WTC11 (cell line): ENCODE results near the gene CEP63. TPM values are rescaled to one million over a fixed set of nuclear protein-coding genes. Genes with fewer than 3 reads are reported as not detected.

ENCODE experiments used
- ATAC-seq: fragments of 200-7000 bp; cut with Tn5 transposase; 2 replicates; pipeline ENCODE4 v1.10.0; 2021; ENCODE audit warnings: mild to moderate bottlenecking, moderate library complexity
- CTCF ChIA-PET: fragments of 300-600 bp; sonication (Branson Sonifier 250); formaldehyde crosslinking; loops from one replicate; lab custom pipeline; 2021; ENCODE audit warnings: antibody characterized with exemption; lab: Charles Lee
- POLR2A ChIA-PET: fragments of 350-600 bp; sonication (Branson Sonifier 250); formaldehyde crosslinking; loops from one replicate; lab custom pipeline; 2021; ENCODE audit warnings: antibody characterized with exemption; lab: Charles Lee
- DNase-seq: peaks from one replicate; pipeline ENCODE4 v3.0.0; 2021; ENCODE audit warnings: low spot score
- H3K27ac Mint-ChIP-seq: 2 replicates; pipeline ENCODE4 v1.8.0; 2021; ENCODE audit warnings: mixed read lengths
- H3K27me3 Mint-ChIP-seq: 2 replicates; pipeline ENCODE4 v1.8.0; 2021; ENCODE audit warnings: low read depth, mild to moderate bottlenecking, moderate library complexity, mixed read lengths
- H3K36me3 Mint-ChIP-seq: 2 replicates; pipeline ENCODE4 v1.8.0; 2021; ENCODE audit warnings: mixed read lengths
- H3K4me1 Mint-ChIP-seq: 2 replicates; pipeline ENCODE4 v1.8.0; 2022; ENCODE audit warnings: mixed read lengths
- H3K4me3 Mint-ChIP-seq: 2 replicates; pipeline ENCODE4 v1.8.0; 2021; ENCODE audit warnings: mild to moderate bottlenecking, moderate library complexity, mixed read lengths
- H3K9me3 Mint-ChIP-seq: 2 replicates; pipeline ENCODE4 v1.8.0; 2021; ENCODE audit warnings: mixed read lengths
- ATF6 ChIP-seq: sonication (generic); formaldehyde crosslinking; IDR thresholded peaks from 2 replicates; pipeline ENCODE4 v1.8.1; 2023; ENCODE audit warnings: mild to moderate bottlenecking, missing genetic modification reagents
- ELF4 ChIP-seq: sonication (generic); formaldehyde crosslinking; IDR thresholded peaks from 2 replicates; pipeline ENCODE4 v1.8.1; 2022; ENCODE audit warnings: low read depth, mild to moderate bottlenecking, moderate library complexity, missing genetic modification reagents
- ETV6 ChIP-seq: sonication (generic); formaldehyde crosslinking; IDR thresholded peaks from 2 replicates; pipeline ENCODE4 v1.8.1; 2022; ENCODE audit warnings: mild to moderate bottlenecking, missing genetic modification reagents
- GTF2I ChIP-seq: fragments of 250-450 bp; sonication (Bioruptor Pico); conservative IDR thresholded peaks from 2 replicates; pipeline ENCODE4 v1.4.0; 2021; ENCODE audit warnings: mild to moderate bottlenecking
- IRF1 ChIP-seq: sonication (generic); formaldehyde crosslinking; IDR thresholded peaks from 2 replicates; pipeline ENCODE4 v1.8.0; 2023; ENCODE audit warnings: missing genetic modification reagents
- JUN ChIP-seq: sonication (generic); formaldehyde crosslinking; IDR thresholded peaks from 2 replicates; pipeline ENCODE4 v1.8.0; 2023; ENCODE audit warnings: mild to moderate bottlenecking, missing genetic modification reagents
- NR2C2 ChIP-seq: sonication (generic); formaldehyde crosslinking; IDR thresholded peaks from 2 replicates; pipeline ENCODE4 v1.8.0; 2022; ENCODE audit warnings: mild to moderate bottlenecking, missing genetic modification reagents
- OVOL2 ChIP-seq: fragments of 250-450 bp; sonication (Bioruptor Pico); IDR thresholded peaks from 2 replicates; pipeline ENCODE4 v1.9.0; 2021; ENCODE audit warnings: mild to moderate bottlenecking, borderline replicate concordance
- PRRX2 ChIP-seq: fragments of 250-450 bp; sonication (Bioruptor Pico); IDR thresholded peaks from 2 replicates; pipeline ENCODE4 v1.8.0; 2021; ENCODE audit warnings: mild to moderate bottlenecking
- RORB ChIP-seq: fragments of 250-450 bp; sonication (Bioruptor Pico); IDR thresholded peaks from 2 replicates; pipeline ENCODE4 v1.9.0; 2021; ENCODE audit warnings: mild to moderate bottlenecking
- SMAD3 ChIP-seq: sonication (generic); formaldehyde crosslinking; IDR thresholded peaks from 2 replicates; pipeline ENCODE4 v1.8.0; 2022; ENCODE audit warnings: missing genetic modification reagents, mild to moderate bottlenecking, borderline replicate concordance
- SP1 ChIP-seq: sonication (generic); formaldehyde crosslinking; conservative IDR thresholded peaks from 2 replicates; pipeline ENCODE4 v1.8.1; 2022; ENCODE audit warnings: missing genetic modification reagents
- TCF7 ChIP-seq: sonication (generic); formaldehyde crosslinking; IDR thresholded peaks from 2 replicates; pipeline ENCODE4 v1.8.0; 2022; ENCODE audit warnings: mild to moderate bottlenecking, low read depth, missing genetic modification reagents, moderate library complexity
- TEAD4 ChIP-seq: sonication (generic); formaldehyde crosslinking; IDR thresholded peaks from 2 replicates; pipeline ENCODE4 v1.8.0; 2022; ENCODE audit warnings: mild to moderate bottlenecking, missing genetic modification reagents
- USF2 ChIP-seq: sonication (generic); formaldehyde crosslinking; IDR thresholded peaks from 2 replicates; pipeline ENCODE4 v1.8.1; 2023; ENCODE audit warnings: mild to moderate bottlenecking, missing genetic modification reagents, moderate library complexity
- ZBTB21 ChIP-seq: sonication (generic); formaldehyde crosslinking; IDR thresholded peaks from 2 replicates; pipeline ENCODE4 v1.8.1; 2023; ENCODE audit warnings: mild to moderate bottlenecking, missing genetic modification reagents, borderline replicate concordance
- ZBTB43 ChIP-seq: sonication (generic); formaldehyde crosslinking; IDR thresholded peaks from 2 replicates; pipeline ENCODE4 v1.8.1; 2023; ENCODE audit warnings: mild to moderate bottlenecking, missing genetic modification reagents
- ZMAT4 ChIP-seq: fragments of 250-450 bp; sonication (Bioruptor Pico); IDR thresholded peaks from 2 replicates; pipeline ENCODE4 v1.9.0; 2021; ENCODE audit warnings: mild to moderate bottlenecking
- ZNF396 ChIP-seq: fragments of 250-450 bp; sonication (Bioruptor Pico); IDR thresholded peaks from 2 replicates; pipeline ENCODE4 v1.8.0; 2021; ENCODE audit warnings: mild to moderate bottlenecking, moderate library complexity, borderline replicate concordance
- ZNF425 ChIP-seq: fragments of 250-450 bp; sonication (Bioruptor Pico); conservative IDR thresholded peaks from 2 replicates; pipeline ENCODE4 v1.9.0; 2021; ENCODE audit warnings: mild to moderate bottlenecking
- total RNA-seq: library from RNA; stranded (reverse); gene quantifications from 3 replicates; pipeline ENCODE4 v1.2.3, GENCODE V29; 2021

The CEP63 gene
- total RNA-seq, 1 experiment from 2014 or later: 28.0 TPM

- peak; percentile 6 for DNase-seq
- ATAC-seq: no peak
- H3K27ac Mint-ChIP-seq: no peak overlapping the region
- peaks cover 10% of the 10 kb centered on the region; the same call in 1 of the 2 replicates for H3K4me1 Mint-ChIP-seq
- H3K4me3 Mint-ChIP-seq: no peak overlapping the region
- POLR2A ChIA-PET: no interaction called here
- no peak for TF ChIP-seq ZMAT4 (CRISPR knock-in tag)
- TF ChIP-seq IRF1 (CRISPR knock-in tag): no peak
- TF ChIP-seq ATF6 (CRISPR knock-in tag): no peak
- TF ChIP-seq TEAD4 (CRISPR knock-in tag): no peak
- TF ChIP-seq OVOL2 (CRISPR knock-in tag): no peak
- TF ChIP-seq RORB (CRISPR knock-in tag): no peak
- no peak for TF ChIP-seq ZNF425
- TF ChIP-seq JUN (CRISPR knock-in tag): no peak
- no peak for TF ChIP-seq PRRX2
- no peak for TF ChIP-seq ZBTB21
- no peak for TF ChIP-seq GTF2I (CRISPR knock-in tag)
- no peak for TF ChIP-seq SMAD3
- no peak for TF ChIP-seq SP1 (CRISPR knock-in tag)
- no peak for TF ChIP-seq TCF7 (CRISPR knock-in tag)
- no peak for TF ChIP-seq NR2C2
- no peak for TF ChIP-seq ETV6 (CRISPR knock-in tag)
- TF ChIP-seq ZNF396 (CRISPR knock-in tag): no peak
- no peak for TF ChIP-seq ZBTB43 (CRISPR knock-in tag)
- TF ChIP-seq ELF4: no peak
- no peak for TF ChIP-seq USF2 (CRISPR knock-in tag)
- CTCF ChIA-PET: interaction anchor here (1.7 kb wide), 1 partner anchor 23 kb away, joined by 5 read pairs; no protein-coding TSS in a partner anchor
- no peaks in the 10 kb centered on the region for H3K27me3 Mint-ChIP-seq
- no peaks in the 10 kb centered on the region; the same call in 1 of the 2 replicates for H3K9me3 Mint-ChIP-seq
- H3K36me3 Mint-ChIP-seq: no peaks in the 10 kb centered on the region
Observed at GRCh38 chr3:134623615-134624245, 137.9 kb downstream of the CEP63 start.

Other genes starting within 250 kb of the CEP63 start
- gene RYK, start 235.2 kb upstream of the CEP63 start, total RNA-seq: 46.1 to 54.2 TPM (median 48.5 TPM) in 3 replicates
- 76.9 to 85.4 TPM (median 79.9 TPM) in 3 replicates for gene AMOTL2, start 111.6 kb upstream of the CEP63 start, total RNA-seq
- 28.8 to 29.7 TPM (median 29.6 TPM) in 3 replicates for gene ANAPC13, start 72 bp upstream of the CEP63 start, total RNA-seq
- gene KY, start 165.0 kb downstream of the CEP63 start, total RNA-seq: not detected in 3 replicates